Parathyroid adenoma (tissue), 2 donors: Measurements from ENCODE around the gene RECQL.

Source experiments
- H2AFZ ChIP-seq: fragments of 300-600 bp; sonication (generic); one replicate; pipeline ENCODE4 v1.7.0; 2017; ENCODE audit warnings: antibody characterized with exemption, mild to moderate bottlenecking
- H3K27ac ChIP-seq: fragments of 300-600 bp; sonication (generic); one replicate; pipeline ENCODE4 v1.7.0; 2017
- H3K27me3 ChIP-seq: fragments of 300-600 bp; sonication (generic); one replicate; pipeline ENCODE4 v1.7.0; 2017; ENCODE audit warnings: low read length; ENCODE audit not compliant: control insufficient read depth, insufficient read depth
- H3K36me3 ChIP-seq: fragments of 300-600 bp; sonication (generic); one replicate; pipeline ENCODE4 v1.7.0; 2017; ENCODE audit warnings: low read length; ENCODE audit not compliant: control insufficient read depth, insufficient read depth
- H3K4me1 ChIP-seq: fragments of 300-600 bp; sonication (generic); one replicate; pipeline ENCODE4 v1.7.0; 2017; ENCODE audit warnings: control low read depth
- H3K4me2 ChIP-seq: fragments of 300-600 bp; sonication (generic); one replicate; pipeline ENCODE4 v1.7.0; 2017; ENCODE audit warnings: low read length
- H3K4me3 ChIP-seq: fragments of 300-600 bp; sonication (generic); one replicate; pipeline ENCODE4 v1.7.0; 2017; ENCODE audit warnings: low read depth, low read length
- H3K79me2 ChIP-seq: fragments of 300-600 bp; sonication (generic); one replicate; pipeline ENCODE4 v1.7.0; 2017; ENCODE audit warnings: control low read depth
- H3K9ac ChIP-seq: fragments of 300-600 bp; sonication (generic); one replicate; pipeline ENCODE4 v1.7.0; 2017; ENCODE audit warnings: mild to moderate bottlenecking
- H3K9me3 ChIP-seq: fragments of 300-600 bp; sonication (generic); one replicate; pipeline ENCODE4 v1.7.0; 2017; ENCODE audit warnings: low read length; ENCODE audit not compliant: control insufficient read depth
- CTCF ChIP-seq: fragments of 300-600 bp; sonication (generic); IDR thresholded peaks from one replicate; pipeline ENCODE4 v1.7.0; 2017; ENCODE audit warnings: antibody characterized with exemption, mild to moderate bottlenecking
- donor health status: primary hyperparathyroidism.

The RECQL gene

GRCh38 chr12:21444193-21445146 lies 57.0 kb downstream of the RECQL start:
- Histone ChIP-seq H3K4me3 (no peak overlapping the region), H3K4me2 (no peak overlapping the region), H3K36me3 (no peaks in the 10 kb centered on the region), H3K9me3 (no peaks in the 10 kb centered on the region), H3K79me2 (no peaks in the 10 kb centered on the region), H3K27me3 (no peaks in the 10 kb centered on the region), H3K27ac (no peak overlapping the region), H3K4me1 (no peaks in the 10 kb centered on the region), H2AFZ (no peak overlapping the region), H3K9ac (no peak overlapping the region)
- TF ChIP-seq CTCF: no peak

GRCh38 chr12:21439347-21439746 lies 62.1 kb downstream of the RECQL start:
- no peaks in the 10 kb centered on the region for H3K4me1 ChIP-seq
- H3K27me3 ChIP-seq: no peaks in the 10 kb centered on the region
- no peak overlapping the region for H3K4me2 ChIP-seq
- H3K79me2 ChIP-seq: no peaks in the 10 kb centered on the region
- no peaks in the 10 kb centered on the region for H3K9me3 ChIP-seq
- no peak overlapping the region for H3K4me3 ChIP-seq
- no peak overlapping the region for H3K9ac ChIP-seq
- no peak overlapping the region for H2AFZ ChIP-seq
- H3K27ac ChIP-seq: no peak overlapping the region
- no peak for TF ChIP-seq CTCF
- no peaks in the 10 kb centered on the region for H3K36me3 ChIP-seq

- Histone ChIP-seq H3K9ac (no peak overlapping the region), H3K4me1 (no peaks in the 10 kb centered on the region), H3K36me3 (no peaks in the 10 kb centered on the region), H2AFZ (peak overlapping the region; percentile 96), H3K4me2 (peak overlapping the region; percentile 88), H3K9me3 (no peaks in the 10 kb centered on the region), H3K79me2 (no peaks in the 10 kb centered on the region), H3K27me3 (no peaks in the 10 kb centered on the region), H3K4me3 (peak overlapping the region; percentile 85), H3K27ac (no peak overlapping the region)
- TF ChIP-seq CTCF: no peak
These were observed 62.8 kb downstream of the RECQL start for GRCh38 chr12:21438643-21439042.

- no peak overlapping the region for H3K4me2 ChIP-seq
- H3K4me3 ChIP-seq: no peak overlapping the region
- no peaks in the 10 kb centered on the region for H3K9me3 ChIP-seq
- no peaks in the 10 kb centered on the region for H3K27me3 ChIP-seq
- H2AFZ ChIP-seq: no peak overlapping the region
- H3K27ac ChIP-seq: no peak overlapping the region
- no peak for TF ChIP-seq CTCF
- no peaks in the 10 kb centered on the region for H3K36me3 ChIP-seq
- no peaks in the 10 kb centered on the region for H3K4me1 ChIP-seq
- no peaks in the 10 kb centered on the region for H3K79me2 ChIP-seq
- no peak overlapping the region for H3K9ac ChIP-seq
These were observed 66.7 kb downstream of the RECQL start for GRCh38 chr12:21434699-21435098.

GRCh38 chr12:21433525-21433924 lies 67.9 kb downstream of the RECQL start:
- TF ChIP-seq CTCF: no peak
- no peak overlapping the region for H3K27ac ChIP-seq
- no peaks in the 10 kb centered on the region for H3K9me3 ChIP-seq
- no peak overlapping the region for H3K9ac ChIP-seq
- H2AFZ ChIP-seq: no peak overlapping the region
- H3K36me3 ChIP-seq: no peaks in the 10 kb centered on the region
- no peaks in the 10 kb centered on the region for H3K4me1 ChIP-seq
- no peak overlapping the region for H3K4me2 ChIP-seq
- no peak overlapping the region for H3K4me3 ChIP-seq
- no peaks in the 10 kb centered on the region for H3K27me3 ChIP-seq
- no peaks in the 10 kb centered on the region for H3K79me2 ChIP-seq
